K562 (cell line): ENCODE results near the gene SETD1B. TPM values are rescaled to one million over a fixed set of nuclear protein-coding genes. Genes with fewer than 3 reads are reported as not detected.
A peak's percentile ranks its signal among the peaks of the same experiment; 100 is the strongest.

Source experiments
- ARNT ChIP-seq, 2 experiments: fragments of 450-650 bp; IDR thresholded peaks; 2 replicates each; pipeline ENCODE4 v1.6.1; 2016; ENCODE audit warnings: mild to moderate bottlenecking in 1 of 2
- BACH1 ChIP-seq: fragments of 200-800 bp; sonication (Bioruptor generic); IDR thresholded peaks from 2 replicates; pipeline ENCODE4 v1.6.1; 2016; ENCODE audit warnings: missing genetic modification characterization, missing compliant biosample characterization
- DDX20 ChIP-seq: fragments of 450-650 bp; IDR thresholded peaks from 2 replicates; pipeline ENCODE4 v1.6.1; 2016; ENCODE audit warnings: missing genetic modification characterization, low read depth, mild to moderate bottlenecking, missing compliant biosample characterization, moderate library complexity
- GABPB2 ChIP-seq: fragments of 250-450 bp; sonication (Bioruptor Pico); conservative IDR thresholded peaks from 2 replicates; pipeline ENCODE4 v1.5.1; 2021; ENCODE audit warnings: mild to moderate bottlenecking
- HNRNPL ChIP-seq: fragments of 200-400 bp; formaldehyde crosslinking; IDR thresholded peaks from 2 replicates; pipeline ENCODE4 v1.6.1; 2017; ENCODE audit warnings: low read depth, mild to moderate bottlenecking, low read length
- KDM4B ChIP-seq, 2 experiments: fragments of 450-650 bp in 1 of 2; sonication (generic) in 1 of 2; IDR thresholded peaks; 2 replicates each; pipeline ENCODE4 v1.6.1; 2016 to 2017; ENCODE audit warnings: borderline replicate concordance in 2 of 2, antibody characterized with exemption in 1 of 2, low read depth in 1 of 2, mild to moderate bottlenecking in 1 of 2
- MTA1 ChIP-seq: fragments of 450-650 bp; IDR thresholded peaks from 2 replicates; pipeline ENCODE4 v1.6.1; 2017; ENCODE audit warnings: borderline replicate concordance
- PHTF2 ChIP-seq: fragments of 250-450 bp; sonication (Bioruptor Pico); IDR thresholded peaks from 2 replicates; pipeline ENCODE4 v1.5.0; 2021; ENCODE audit warnings: mild to moderate bottlenecking
- RBM25 ChIP-seq: fragments of 200-400 bp; formaldehyde crosslinking; IDR thresholded peaks from 2 replicates; pipeline ENCODE4 v1.6.1; 2018; ENCODE audit warnings: low read length, low read depth, moderate library complexity; ENCODE audit not compliant: severe bottlenecking
- SIN3B ChIP-seq: fragments of 450-650 bp; IDR thresholded peaks from 2 replicates; pipeline ENCODE4 v1.6.1; 2017; ENCODE audit warnings: low read depth, mild to moderate bottlenecking, moderate library complexity
- SP1 ChIP-seq: sonication (generic); formaldehyde crosslinking; IDR thresholded peaks from 2 replicates; pipeline ENCODE4 v1.8.1; 2022; ENCODE audit warnings: mild to moderate bottlenecking, missing genetic modification reagents
- TRIM28 ChIP-seq: fragments of 450-650 bp; IDR thresholded peaks from 2 replicates; pipeline ENCODE4 v1.6.1; 2017
- ZNF133 ChIP-seq: fragments of 250-450 bp; sonication (Bioruptor Pico); IDR thresholded peaks from 2 replicates; pipeline ENCODE4 v1.4.0; 2020; ENCODE audit warnings: mild to moderate bottlenecking
- ZNF3 ChIP-seq: fragments of 250-450 bp; sonication (Bioruptor Pico); IDR thresholded peaks from 2 replicates; pipeline ENCODE4 v1.5.0; 2021; ENCODE audit warnings: mild to moderate bottlenecking, moderate library complexity
- ZNF311 ChIP-seq: fragments of 250-450 bp; sonication (Bioruptor Pico); IDR thresholded peaks from 2 replicates; pipeline ENCODE4 v1.4.0; 2020; ENCODE audit warnings: mild to moderate bottlenecking, moderate library complexity
- ZNF561 ChIP-seq: fragments of 450-650 bp; formaldehyde crosslinking; conservative IDR thresholded peaks from 2 replicates; pipeline ENCODE4 v1.4.0; 2020; ENCODE audit warnings: mild to moderate bottlenecking, moderate library complexity
- ZNF75A ChIP-seq: fragments of 450-650 bp; formaldehyde crosslinking; IDR thresholded peaks from 2 replicates; pipeline ENCODE4 v1.4.0; 2020; ENCODE audit warnings: mild to moderate bottlenecking
- ZSCAN29 ChIP-seq: fragments of 450-650 bp; IDR thresholded peaks from 2 replicates; pipeline ENCODE4 v1.6.1; 2017
- polyA plus RNA-seq, 8 experiments: library from polyadenylated mRNA; depleted of rRNA in 4 of 8; stranded (reverse) in 5 of 8; unstranded in 3 of 8; fragments of >200 nt; fragmentation: Nextera tagmentation in 2 of 8; fragmentation: Illumina TruSeq in 1 of 8; extraction: Ambion mirVana in 2 of 8; extraction: Trizol in 1 of 8; gene quantifications; 2 replicates each; pipeline versions ENCODE4 v1.2.1 to v1.2.3, GENCODE V29; 2011 to 2014; ENCODE audit warnings: inconsistent platforms in 1 of 8, missing spikeins in 1 of 8
- total RNA-seq, 7 experiments: library from RNA; depleted of rRNA in 6 of 7; stranded (reverse); fragments of >200 nt in 6 of 7; fragmentation: Illumina TruSeq in 2 of 7; extraction: Trizol in 2 of 7; gene quantifications; 2 replicates each; pipeline versions ENCODE4 v1.2.1 to v1.2.3, GENCODE V29; 2011 to 2021; ENCODE audit warnings: low replicate concordance in 1 of 7
- TF ChIP-seq, protein P1 (sequence below), 2 experiments: fragments of 450-650 bp in 1 of 2; IDR thresholded peaks; 2 replicates each; pipeline ENCODE4 v1.6.1; 2011 to 2017; ENCODE audit warnings: low read depth in 2 of 2, antibody characterized with exemption in 1 of 2, borderline replicate concordance in 1 of 2, low read length in 1 of 2, mild to moderate bottlenecking in 1 of 2, mixed read lengths in 1 of 2; ENCODE audit not compliant: control insufficient read depth in 1 of 2
- TF ChIP-seq, protein P2 (sequence below), 3 experiments: fragments of 200-800 bp in 1 of 3; sonication (Bioruptor generic) in 1 of 3; sonication (generic) in 1 of 3; formaldehyde crosslinking in 1 of 3; IDR thresholded peaks; 2 replicates each; pipeline versions ENCODE4 v1.6.1 to v1.8.0; 2016 to 2022; ENCODE audit warnings: mild to moderate bottlenecking in 2 of 3, missing compliant biosample characterization in 2 of 3, missing genetic modification characterization in 2 of 3, missing genetic modification reagents in 1 of 3
- TF ChIP-seq, protein P3 (sequence below): fragments of 250-450 bp; sonication (Bioruptor Pico); IDR thresholded peaks from 2 replicates; pipeline ENCODE4 v1.8.0; 2022; ENCODE audit warnings: moderate library complexity, mild to moderate bottlenecking, inconsistent platforms

SETD1B gene
- total and polyA plus RNA-seq, 9 of the 15 experiments (the other 6 are each of a cell fraction or from before 2014, with no cell fraction given) = 0.48 to 26.6 (median 2.3) TPM

DNA sequence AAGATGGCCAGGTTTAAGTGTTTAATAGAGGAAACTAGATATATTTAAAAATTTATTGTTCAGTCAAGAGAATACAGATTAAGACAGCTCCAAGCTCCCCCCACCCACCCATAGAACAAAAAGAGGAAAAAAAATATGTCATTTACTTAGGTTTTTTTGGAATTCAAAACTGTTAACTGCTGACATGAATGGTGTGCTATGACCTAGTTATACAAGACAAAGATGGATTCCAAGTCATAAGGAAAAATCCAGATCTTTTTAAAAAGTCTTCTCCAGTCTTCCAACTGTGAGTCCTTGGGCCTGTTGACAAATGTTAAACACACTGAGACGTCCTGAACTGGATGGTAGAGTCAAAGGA lies 1.3 kb upstream of the SETD1B start (continued):
- TF ChIP-seq, protein P1, sequence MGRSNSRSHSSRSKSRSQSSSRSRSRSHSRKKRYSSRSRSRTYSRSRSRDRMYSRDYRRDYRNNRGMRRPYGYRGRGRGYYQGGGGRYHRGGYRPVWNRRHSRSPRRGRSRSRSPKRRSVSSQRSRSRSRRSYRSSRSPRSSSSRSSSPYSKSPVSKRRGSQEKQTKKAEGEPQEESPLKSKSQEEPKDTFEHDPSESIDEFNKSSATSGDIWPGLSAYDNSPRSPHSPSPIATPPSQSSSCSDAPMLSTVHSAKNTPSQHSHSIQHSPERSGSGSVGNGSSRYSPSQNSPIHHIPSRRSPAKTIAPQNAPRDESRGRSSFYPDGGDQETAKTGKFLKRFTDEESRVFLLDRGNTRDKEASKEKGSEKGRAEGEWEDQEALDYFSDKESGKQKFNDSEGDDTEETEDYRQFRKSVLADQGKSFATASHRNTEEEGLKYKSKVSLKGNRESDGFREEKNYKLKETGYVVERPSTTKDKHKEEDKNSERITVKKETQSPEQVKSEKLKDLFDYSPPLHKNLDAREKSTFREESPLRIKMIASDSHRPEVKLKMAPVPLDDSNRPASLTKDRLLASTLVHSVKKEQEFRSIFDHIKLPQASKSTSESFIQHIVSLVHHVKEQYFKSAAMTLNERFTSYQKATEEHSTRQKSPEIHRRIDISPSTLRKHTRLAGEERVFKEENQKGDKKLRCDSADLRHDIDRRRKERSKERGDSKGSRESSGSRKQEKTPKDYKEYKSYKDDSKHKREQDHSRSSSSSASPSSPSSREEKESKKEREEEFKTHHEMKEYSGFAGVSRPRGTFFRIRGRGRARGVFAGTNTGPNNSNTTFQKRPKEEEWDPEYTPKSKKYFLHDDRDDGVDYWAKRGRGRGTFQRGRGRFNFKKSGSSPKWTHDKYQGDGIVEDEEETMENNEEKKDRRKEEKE (IDR thresholded peaks at IDR 0.05; ENCODE audit: borderline replicate concordance in 1 of 2, control insufficient read depth in 1 of 2, low read depth in 2 of 2, low read length in 1 of 2) = 0 out of 4 replicates have a peak, but pooled peaks of 1 of the 2 experiments have one; percentile 55
- TF ChIP-seq ARNT (IDR thresholded peaks at IDR 0.05) (peak in 1 of 2 experiments; percentile 65; a peak in 3 of 4 replicates), RBM25 (no peak), TRIM28 (peak; percentile 27; the same call in 1 of the 2 replicates), GABPB2 (CRISPR knock-in tag) (no peak), ZSCAN29 (peak; percentile 20; the same call in 1 of the 2 replicates), ZNF75A (CRISPR knock-in tag) (no peak), DDX20 (0 out of 2 replicates have a peak, but pooled peaks have one; percentile 42), MTA1 (no peak), PHTF2 (CRISPR knock-in tag) (0 out of 2 replicates have a peak, but pooled peaks have one; percentile 49), SP1 (CRISPR knock-in tag) (no peak), ZNF3 (CRISPR knock-in tag) (no peak), SIN3B (no peak), HNRNPL (0 out of 2 replicates have a peak, but pooled peaks have one; percentile 26), BACH1 (0 out of 2 replicates have a peak, but pooled peaks have one; percentile 39), ZNF311 (CRISPR knock-in tag) (peak; percentile 58), ZNF133 (CRISPR knock-in tag) (no peak), ZNF561 (no peak), KDM4B (IDR thresholded peaks at IDR 0.05; ENCODE audit: borderline replicate concordance in 2 of 2, low read depth in 1 of 2) (no peak)
- TF ChIP-seq, protein P2, sequence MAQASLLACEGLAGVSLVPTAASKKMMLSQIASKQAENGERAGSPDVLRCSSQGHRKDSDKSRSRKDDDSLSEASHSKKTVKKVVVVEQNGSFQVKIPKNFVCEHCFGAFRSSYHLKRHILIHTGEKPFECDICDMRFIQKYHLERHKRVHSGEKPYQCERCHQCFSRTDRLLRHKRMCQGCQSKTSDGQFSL (CRISPR knock-in tag; IDR thresholded peaks at IDR 0.05) = peak; percentile 66; the same call in 1 of the 2 replicates
- TF ChIP-seq, protein P2 (tag; IDR thresholded peaks at IDR 0.05) = peak; percentile 59 to 63; a peak in 2 of 4 replicates
- TF ChIP-seq, protein P3, sequence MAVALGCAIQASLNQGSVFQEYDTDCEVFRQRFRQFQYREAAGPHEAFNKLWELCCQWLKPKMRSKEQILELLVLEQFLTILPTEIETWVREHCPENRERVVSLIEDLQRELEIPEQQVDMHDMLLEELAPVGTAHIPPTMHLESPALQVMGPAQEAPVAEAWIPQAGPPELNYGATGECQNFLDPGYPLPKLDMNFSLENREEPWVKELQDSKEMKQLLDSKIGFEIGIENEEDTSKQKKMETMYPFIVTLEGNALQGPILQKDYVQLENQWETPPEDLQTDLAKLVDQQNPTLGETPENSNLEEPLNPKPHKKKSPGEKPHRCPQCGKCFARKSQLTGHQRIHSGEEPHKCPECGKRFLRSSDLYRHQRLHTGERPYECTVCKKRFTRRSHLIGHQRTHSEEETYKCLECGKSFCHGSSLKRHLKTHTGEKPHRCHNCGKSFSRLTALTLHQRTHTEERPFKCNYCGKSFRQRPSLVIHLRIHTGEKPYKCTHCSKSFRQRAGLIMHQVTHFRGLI (CRISPR knock-in tag) = 0 out of 2 replicates have a peak, but pooled peaks have one; percentile 25
- TF ChIP-seq, all 486 proteins: peak for 25
